HG03175 (cell line): ENCODE results near the gene CAPSL.
A peak's percentile ranks its signal among the peaks of the same experiment; 100 is the strongest.
"Not testable (repeated sequence)": the region's sequence is repeated elsewhere in the genome, so short reads cannot be mapped to it uniquely, and the experiment has no call there.

Experiments used
- ATAC-seq: cut with Tn5 transposase; IDR thresholded peaks from one replicate; pipeline ENCODE4 v1.9.1; 2021; ENCODE audit warnings: mild to moderate bottlenecking, moderate library complexity; ENCODE audit not compliant: unreplicated experiment

Gene CAPSL

GRCh38 chr5:35877655-35878054, 60.8 kb downstream of the CAPSL start:
- no peak for ATAC-seq

GRCh38 chr5:35876922-35877321, 61.5 kb downstream of the CAPSL start:
- no peak for ATAC-seq

- no peak for ATAC-seq
These were observed 62.0 kb downstream of the CAPSL start for GRCh38 chr5:35876454-35876853.

GRCh38 chr5:35870605-35871004, 67.8 kb downstream of the CAPSL start:
- no peak for ATAC-seq

- ATAC-seq: no peak
These were observed 68.6 kb downstream of the CAPSL start for GRCh38 chr5:35869685-35870277.

GRCh38 chr5:35867998-35868397, 70.4 kb downstream of the CAPSL start:
- ATAC-seq: no peak

GRCh38 chr5:35863159-35863558, 75.3 kb downstream of the CAPSL start:
- ATAC-seq: no peak

GRCh38 chr5:35862126-35862525, 76.3 kb downstream of the CAPSL start:
- ATAC-seq: no peak

GRCh38 chr5:35861718-35862117, 76.7 kb downstream of the CAPSL start:
- no peak for ATAC-seq

GRCh38 chr5:35860686-35861085, 77.7 kb downstream of the CAPSL start:
- no peak for ATAC-seq

GRCh38 chr5:35859101-35859661, 79.2 kb downstream of the CAPSL start:
- ATAC-seq: no peak

GRCh38 chr5:35857606-35858205, 80.7 kb downstream of the CAPSL start:
- no peak for ATAC-seq

GRCh38 chr5:35856765-35857351, 81.6 kb downstream of the CAPSL start, which contains the start of gene IL7R:
Gene IL7R (plus strand): TSS chr5:35856891. CDS start chr5:35856978, 87 bp downstream.
- peak; percentile 47 for ATAC-seq

- not testable (repeated sequence) for ATAC-seq
These were observed 82.1 kb downstream of the CAPSL start for GRCh38 chr5:35856186-35856764.

- ATAC-seq: no peak
These were observed 83.2 kb downstream of the CAPSL start for GRCh38 chr5:35855187-35855586.
